Measurements from ENCODE around the gene S100A11. TPM values are rescaled to one million over a fixed set of nuclear protein-coding genes. Genes with fewer than 3 reads are reported as not detected.

Gene S100A11
- total RNA-seq, 2 donors from 2014 or later, result 113 to 239 TPM

DNA sequence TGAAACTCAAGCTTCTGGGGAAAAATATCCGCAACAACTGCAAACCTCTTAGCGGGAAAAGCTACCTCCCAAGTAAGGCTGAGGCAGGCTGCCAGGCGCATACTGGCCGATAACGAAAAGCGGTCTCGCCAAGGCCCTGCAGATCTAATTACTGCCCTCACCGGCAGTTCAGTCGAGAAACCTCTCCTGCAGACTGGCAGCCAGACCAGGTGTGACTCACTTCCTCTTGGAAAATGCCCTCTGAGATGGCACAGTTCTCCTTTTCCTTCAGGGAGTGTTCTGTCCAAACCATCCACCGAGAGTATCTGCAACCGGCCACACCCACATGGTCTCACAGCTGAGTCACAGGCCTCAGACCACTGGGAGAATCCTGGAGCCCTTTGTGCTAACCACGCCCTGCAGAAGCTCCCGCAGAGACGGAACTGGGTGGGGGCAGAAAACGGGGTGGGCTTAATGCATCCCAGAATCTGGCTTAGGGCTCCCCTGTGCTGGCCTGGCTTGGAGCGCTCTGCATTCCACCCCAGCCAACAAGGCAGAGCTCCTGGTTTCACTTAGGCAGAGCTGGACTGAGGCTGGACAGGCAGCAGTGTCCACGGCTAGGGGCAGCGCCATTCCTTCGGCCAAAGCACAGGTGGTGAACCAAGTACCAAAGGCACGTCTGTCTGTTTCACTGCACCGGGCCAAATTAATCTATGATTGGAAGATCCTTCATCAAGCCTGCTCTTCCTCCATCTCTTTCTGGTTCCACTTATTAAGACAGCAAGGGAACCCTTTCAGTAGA, 44.3 kb downstream of the S100A11 start:
- Mint-ChIP-seq H3K27ac (peak overlapping the region; percentile 75 to 93), H3K4me1 (ENCODE audit: low read depth in 2 of 2) (peaks cover 52 to 62% of the 10 kb centered on the region in 2 donors), H3K27me3 (no peaks in the 10 kb centered on the region), H3K9me3 (no peaks in the 10 kb centered on the region), H3K36me3 (peaks cover 5% of the 10 kb centered on the region), H3K4me3 (peak overlapping the region; percentile 90)
- DNase-seq (ENCODE audit: low spot score), result peak; percentile 62
- ATAC-seq, result peak in 1 of 2 donors; percentile 20

DNA sequence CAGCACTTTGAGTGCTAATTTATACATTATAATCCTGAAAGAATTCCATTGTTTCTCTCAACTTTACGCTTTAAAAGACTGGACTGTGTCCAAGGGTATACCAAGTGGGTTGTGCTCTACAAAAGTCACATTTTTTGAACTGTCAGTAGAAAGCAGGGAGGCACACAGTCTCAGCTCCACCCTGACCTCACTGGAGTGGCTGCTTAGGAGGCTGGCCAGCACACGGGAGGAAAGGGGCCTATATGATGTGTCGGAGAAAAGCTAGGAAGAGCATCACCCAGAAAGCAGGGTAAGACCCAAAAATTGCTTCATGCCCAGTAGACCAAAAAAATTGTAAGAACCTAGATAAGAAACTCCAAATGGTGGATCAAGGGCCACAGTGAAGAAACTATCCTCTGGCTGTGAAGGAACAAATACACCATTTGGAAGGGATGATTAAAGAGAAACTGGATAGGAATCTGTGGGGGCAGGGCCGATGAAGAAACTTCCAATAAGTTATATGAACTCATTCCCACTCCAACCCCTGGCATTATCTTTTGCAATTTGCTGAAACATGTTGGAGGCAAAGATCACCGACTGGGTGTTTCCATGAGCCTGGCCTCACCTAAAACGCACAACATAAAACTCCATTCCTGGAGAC, 45.0 kb downstream of the S100A11 start:
- peak overlapping the region; percentile 75 to 93 for H3K27ac Mint-ChIP-seq
- peak overlapping the region; percentile 90 for H3K4me3 Mint-ChIP-seq
- ATAC-seq (no peak), DNase-seq (ENCODE audit: low spot score) (no peak)
- no peaks in the 10 kb centered on the region for H3K27me3 Mint-ChIP-seq
- H3K9me3 Mint-ChIP-seq, result no peaks in the 10 kb centered on the region
- H3K36me3 Mint-ChIP-seq, result peaks cover 5% of the 10 kb centered on the region
- H3K4me1 Mint-ChIP-seq (ENCODE audit: low read depth in 2 of 2), result peaks cover 52 to 62% of the 10 kb centered on the region in 2 donors

DNA sequence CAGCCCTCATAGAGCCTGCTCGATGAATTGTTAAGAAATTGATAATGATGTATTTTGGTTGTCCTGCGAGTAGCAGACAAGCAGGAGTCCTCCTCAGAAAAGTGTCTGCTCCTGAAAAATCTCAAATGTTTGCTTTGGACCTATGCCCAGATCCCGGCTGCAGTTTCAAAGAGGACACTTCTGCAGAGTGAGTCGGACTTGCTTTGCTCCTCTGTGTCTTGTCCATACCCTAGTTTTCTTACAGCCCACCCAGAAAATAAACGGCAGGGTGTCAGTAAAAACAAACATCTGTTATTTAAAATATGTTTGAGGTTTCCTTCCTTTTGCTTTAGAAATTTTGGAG, 46.0 kb downstream of the S100A11 start:
- H3K4me3 Mint-ChIP-seq, result peak overlapping the region; percentile 90
- H3K27me3 Mint-ChIP-seq, result no peaks in the 10 kb centered on the region
- H3K36me3 Mint-ChIP-seq, result peaks cover 5% of the 10 kb centered on the region
- H3K27ac Mint-ChIP-seq, result peak overlapping the region; percentile 57 to 75
- no peaks in the 10 kb centered on the region for H3K9me3 Mint-ChIP-seq
- H3K4me1 Mint-ChIP-seq (ENCODE audit: low read depth in 2 of 2), result peaks cover 57 to 70% of the 10 kb centered on the region in 2 donors
- ATAC-seq, result no peak
- DNase-seq (ENCODE audit: low spot score), result no peak

DNA sequence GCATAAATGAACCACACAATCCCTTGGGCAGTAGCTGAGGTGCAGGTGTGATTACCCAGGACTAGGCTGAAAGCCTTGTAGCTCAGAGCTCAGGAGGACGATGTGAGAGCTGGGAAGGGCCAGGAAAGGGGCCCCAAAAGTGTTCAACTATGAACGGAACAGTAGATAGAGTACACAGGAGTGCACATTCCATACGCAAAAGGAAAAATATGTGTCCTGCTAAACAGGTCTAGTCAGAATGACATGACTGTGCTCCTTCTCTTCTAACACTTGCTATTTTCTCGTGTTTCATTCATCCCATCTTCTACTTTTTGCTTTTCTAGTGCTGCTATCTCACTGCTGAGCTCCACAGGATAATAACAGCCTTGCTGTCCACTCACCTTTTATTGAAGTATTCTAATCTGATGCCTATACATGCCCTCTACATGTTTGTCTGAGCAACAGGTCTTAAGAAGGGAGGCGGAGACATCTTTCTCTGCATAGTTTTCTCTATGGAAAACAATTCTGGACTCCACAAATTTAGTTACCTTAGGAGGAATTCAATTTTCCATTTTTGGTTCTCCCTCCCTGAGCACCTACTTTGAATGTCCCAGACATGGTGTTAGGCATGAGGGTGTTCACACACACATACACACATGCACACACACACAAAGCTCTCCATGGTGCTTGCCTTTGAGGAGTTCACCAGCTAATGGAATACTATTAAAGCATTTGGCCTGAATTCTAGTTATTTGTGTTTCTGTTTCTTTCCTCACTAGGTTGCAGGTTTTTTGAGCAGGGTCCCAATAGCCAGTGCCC, 46.5 kb downstream of the S100A11 start:
- peak overlapping the region; percentile 2 to 15 for H3K27ac Mint-ChIP-seq
- ATAC-seq (no peak), DNase-seq (ENCODE audit: low spot score) (no peak)
- H3K27me3 Mint-ChIP-seq, result no peaks in the 10 kb centered on the region
- peak overlapping the region; percentile 90 for H3K4me3 Mint-ChIP-seq
- peaks cover 5% of the 10 kb centered on the region for H3K36me3 Mint-ChIP-seq
- peaks cover 60 to 73% of the 10 kb centered on the region in 2 donors for H3K4me1 Mint-ChIP-seq (ENCODE audit: low read depth in 2 of 2)
- no peaks in the 10 kb centered on the region for H3K9me3 Mint-ChIP-seq

DNA sequence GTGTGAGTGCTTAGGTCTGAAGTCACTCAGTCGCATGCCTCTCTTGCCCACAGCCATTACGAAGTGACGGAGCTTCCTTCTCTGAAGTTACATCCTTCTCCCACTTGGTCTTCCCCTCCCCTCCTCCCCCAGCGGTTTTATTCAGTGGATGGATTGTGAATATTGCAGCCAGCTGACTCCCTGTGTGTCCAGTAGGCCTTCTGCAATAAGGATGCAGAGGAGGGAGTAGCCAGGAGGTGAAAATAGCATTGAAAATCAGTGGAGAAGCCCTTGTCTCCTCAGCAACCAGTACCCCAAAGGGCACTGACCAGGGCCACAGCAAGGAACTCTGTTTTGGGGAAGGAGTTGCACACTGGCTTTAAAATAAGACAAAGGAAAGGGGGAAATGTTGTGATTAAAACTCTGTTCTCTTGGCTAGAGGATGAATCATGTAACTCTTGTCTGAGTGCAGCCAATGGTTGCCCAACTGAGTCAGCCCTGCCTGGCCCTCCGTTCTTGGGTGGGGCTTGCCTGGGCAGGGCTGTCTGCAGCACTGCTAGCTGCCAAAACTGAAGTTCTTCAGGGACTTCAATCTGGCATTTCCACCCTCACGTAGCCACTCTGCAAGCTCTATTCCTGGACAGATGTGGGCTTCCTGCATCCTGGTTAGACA, 47.5 kb downstream of the S100A11 start:
- peak overlapping the region; percentile 11 for H3K4me3 Mint-ChIP-seq
- no peaks in the 10 kb centered on the region for H3K27me3 Mint-ChIP-seq
- DNase-seq (ENCODE audit: low spot score) (peak; percentile 60), ATAC-seq (peak in 1 of 2 donors; percentile 39)
- H3K27ac Mint-ChIP-seq, result peak overlapping the region; percentile 2 to 15
- peaks cover 64 to 78% of the 10 kb centered on the region in 2 donors for H3K4me1 Mint-ChIP-seq (ENCODE audit: low read depth in 2 of 2)
- no peaks in the 10 kb centered on the region for H3K9me3 Mint-ChIP-seq
- H3K36me3 Mint-ChIP-seq, result peaks cover 10% of the 10 kb centered on the region

- Mint-ChIP-seq H3K4me1 (ENCODE audit: low read depth in 2 of 2) (peaks cover 73 to 87% of the 10 kb centered on the region in 2 donors), H3K27ac (peak overlapping the region in 1 of 2 donors; percentile 2), H3K36me3 (peaks cover 17% of the 10 kb centered on the region), H3K4me3 (peak overlapping the region; percentile 11), H3K27me3 (no peaks in the 10 kb centered on the region), H3K9me3 (no peaks in the 10 kb centered on the region)
- ATAC-seq, result no peak
- no peak for DNase-seq (ENCODE audit: low spot score)
Measured at GRCh38 chr1:151988405-151988923, 48.3 kb downstream of the S100A11 start.

DNA sequence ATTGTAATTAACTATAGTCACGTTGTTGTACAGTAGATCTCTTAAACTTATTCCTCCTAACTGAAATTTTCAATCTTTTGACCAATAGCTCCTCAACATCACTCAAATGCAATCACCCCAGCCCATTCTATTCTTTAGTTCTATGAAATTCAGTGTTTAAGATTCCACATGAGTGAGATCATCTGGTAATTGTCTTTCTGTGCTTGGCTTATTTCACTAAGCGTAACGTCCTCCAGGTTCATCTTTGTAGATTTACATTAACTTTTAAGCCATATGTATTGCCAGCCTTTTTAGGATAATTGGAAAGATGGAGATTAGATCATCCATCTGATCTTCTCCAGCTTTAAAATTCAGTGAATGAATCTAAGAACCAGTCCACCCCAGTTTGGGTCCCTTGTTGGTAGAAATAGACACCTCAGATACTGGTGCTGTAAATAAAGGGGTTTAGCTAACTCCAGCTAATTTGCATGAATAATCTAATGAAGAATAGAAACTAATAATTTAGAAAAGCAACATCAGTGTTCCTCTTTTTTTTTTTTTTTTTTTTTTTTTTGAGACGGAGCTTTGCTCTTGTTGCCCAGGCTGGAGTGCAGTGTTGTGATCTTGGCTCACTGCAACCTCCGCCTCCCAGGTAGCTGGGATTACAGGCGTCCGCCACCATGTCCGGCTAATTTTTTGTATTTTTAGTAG, 50.2 kb downstream of the S100A11 start:
- Mint-ChIP-seq H3K4me1 (ENCODE audit: low read depth in 2 of 2) (peaks cover 67 to 86% of the 10 kb centered on the region in 2 donors), H3K27ac (peak overlapping the region in 1 of 2 donors; percentile 13), H3K9me3 (no peaks in the 10 kb centered on the region), H3K4me3 (peak overlapping the region; percentile 8), H3K36me3 (peaks cover 33% of the 10 kb centered on the region), H3K27me3 (no peaks in the 10 kb centered on the region)
- no peak for ATAC-seq
- DNase-seq (ENCODE audit: low spot score), result no peak

- Mint-ChIP-seq H3K27me3 (no peaks in the 10 kb centered on the region), H3K27ac (peak overlapping the region in 1 of 2 donors; percentile 91), H3K9me3 (no peaks in the 10 kb centered on the region), H3K4me3 (peak overlapping the region; percentile 82), H3K36me3 (peaks cover 41% of the 10 kb centered on the region), H3K4me1 (ENCODE audit: low read depth in 2 of 2) (peaks cover 63 to 78% of the 10 kb centered on the region in 2 donors)
- DNase-seq (ENCODE audit: low spot score), result no peak
- ATAC-seq, result no peak
Measured at GRCh38 chr1:151985768-151986167, 51.0 kb downstream of the S100A11 start.

- H3K9me3 Mint-ChIP-seq, result no peaks in the 10 kb centered on the region
- H3K27ac Mint-ChIP-seq, result peak overlapping the region in 1 of 2 donors; percentile 91
- no peak for ATAC-seq
- peaks cover 43% of the 10 kb centered on the region for H3K36me3 Mint-ChIP-seq
- no peaks in the 10 kb centered on the region for H3K27me3 Mint-ChIP-seq
- H3K4me3 Mint-ChIP-seq, result peak overlapping the region; percentile 82
- DNase-seq (ENCODE audit: low spot score), result no peak
- H3K4me1 Mint-ChIP-seq (ENCODE audit: low read depth in 2 of 2), result peaks cover 59 to 73% of the 10 kb centered on the region in 2 donors
Measured at GRCh38 chr1:151985270-151985669, 51.5 kb downstream of the S100A11 start.

- ATAC-seq (peak; percentile 87 to 94), DNase-seq (ENCODE audit: low spot score) (peak; percentile 64)
- H3K27ac Mint-ChIP-seq, result peak overlapping the region; percentile 88 to 91
- no peaks in the 10 kb centered on the region for H3K9me3 Mint-ChIP-seq
- peaks cover 51 to 65% of the 10 kb centered on the region in 2 donors for H3K4me1 Mint-ChIP-seq (ENCODE audit: low read depth in 2 of 2)
- H3K36me3 Mint-ChIP-seq, result peaks cover 43% of the 10 kb centered on the region
- H3K27me3 Mint-ChIP-seq, result no peaks in the 10 kb centered on the region
- H3K4me3 Mint-ChIP-seq, result peak overlapping the region; percentile 82
Measured at GRCh38 chr1:151984313-151984956, 52.4 kb downstream of the S100A11 start.

All from natural killer cell treated with Interleukin-12 subunit alpha and Interleukin-12 subunit beta and Interleukin-15 and Interleukin-18, amount 100 ng/mL, for 72 hours (primary cell).